Measurements from ENCODE around the gene ADAM19.

GRCh38 chr5:157606046-157606445 lies 30.5 kb upstream of the ADAM19 start:
- no peak for TF ChIP-seq POLR2AphosphoS5 (IDR thresholded peaks at IDR 0.05; ENCODE audit: low read depth, low read length)
- TF ChIP-seq TAF1 (IDR thresholded peaks at IDR 0.05; ENCODE audit: low read depth, low read length), result no peak
- TF ChIP-seq POLR2A (IDR thresholded peaks at IDR 0.05; ENCODE audit: low read depth, low read length), result no peak

Measured in GM12891 (cell line).